ENCODE results near the gene OR4C11.

OR4C11 gene

DNA sequence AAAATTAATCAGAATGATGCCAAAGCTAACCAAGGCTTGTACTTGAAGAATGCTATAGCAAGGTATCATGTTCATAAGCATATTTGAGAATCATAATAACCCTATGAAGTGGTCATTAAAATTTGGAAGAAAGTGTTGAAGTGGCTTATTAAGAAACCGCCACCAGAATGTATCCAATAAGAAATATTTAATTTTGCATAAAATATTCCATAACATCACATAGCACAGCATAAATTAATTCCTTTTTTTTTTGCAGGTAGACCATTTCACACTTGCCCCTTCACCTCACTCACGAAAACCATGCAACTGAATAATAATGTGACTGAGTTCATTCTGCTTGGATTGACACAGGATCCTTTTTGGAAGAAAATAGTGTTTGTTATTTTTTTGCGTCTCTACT, 35.6 kb downstream of the OR4C11 start, which contains the start of gene OR4C16:
OR4C16 (plus strand) TSS at position 301 of the 400 bp plus-strand sequence; CDS start at position 301, 0 bp downstream.
- H3K4me3 ChIP-seq (ENCODE audit: low read length) = no peak within 1 kb of the TSS
- no peak for DNase-seq (ENCODE audit: low read depth)
- TF ChIP-seq, protein P1, sequence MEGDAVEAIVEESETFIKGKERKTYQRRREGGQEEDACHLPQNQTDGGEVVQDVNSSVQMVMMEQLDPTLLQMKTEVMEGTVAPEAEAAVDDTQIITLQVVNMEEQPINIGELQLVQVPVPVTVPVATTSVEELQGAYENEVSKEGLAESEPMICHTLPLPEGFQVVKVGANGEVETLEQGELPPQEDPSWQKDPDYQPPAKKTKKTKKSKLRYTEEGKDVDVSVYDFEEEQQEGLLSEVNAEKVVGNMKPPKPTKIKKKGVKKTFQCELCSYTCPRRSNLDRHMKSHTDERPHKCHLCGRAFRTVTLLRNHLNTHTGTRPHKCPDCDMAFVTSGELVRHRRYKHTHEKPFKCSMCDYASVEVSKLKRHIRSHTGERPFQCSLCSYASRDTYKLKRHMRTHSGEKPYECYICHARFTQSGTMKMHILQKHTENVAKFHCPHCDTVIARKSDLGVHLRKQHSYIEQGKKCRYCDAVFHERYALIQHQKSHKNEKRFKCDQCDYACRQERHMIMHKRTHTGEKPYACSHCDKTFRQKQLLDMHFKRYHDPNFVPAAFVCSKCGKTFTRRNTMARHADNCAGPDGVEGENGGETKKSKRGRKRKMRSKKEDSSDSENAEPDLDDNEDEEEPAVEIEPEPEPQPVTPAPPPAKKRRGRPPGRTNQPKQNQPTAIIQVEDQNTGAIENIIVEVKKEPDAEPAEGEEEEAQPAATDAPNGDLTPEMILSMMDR (IDR thresholded peaks at IDR 0.05; ENCODE audit: insufficient read depth, low read depth, low read length, missing control alignments) = no peak

DNA sequence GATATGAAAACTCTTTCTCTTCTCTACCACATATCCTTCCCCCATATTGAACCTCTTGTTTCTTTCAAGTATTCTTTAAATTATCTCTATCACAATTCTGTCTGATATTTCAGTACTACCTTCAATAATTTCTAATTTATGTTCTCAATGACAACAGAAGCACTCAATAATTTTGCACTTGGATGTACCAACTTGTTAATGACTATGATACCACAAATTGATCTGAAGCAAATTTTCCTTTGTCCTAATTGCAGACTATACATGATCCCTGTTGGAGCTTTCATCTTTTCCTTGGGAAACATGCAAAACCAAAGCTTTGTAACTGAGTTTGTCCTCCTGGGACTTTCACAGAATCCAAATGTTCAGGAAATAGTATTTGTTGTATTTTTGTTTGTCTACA, 53.3 kb downstream of the OR4C11 start, which contains the start of gene OR4C15:
OR4C15 (plus strand) TSS at position 301 of the 400 bp plus-strand sequence; CDS start at position 301, 0 bp downstream.
- DNase-seq (ENCODE audit: low read depth) = no peak
- no peak within 1 kb of the TSS for H3K4me3 ChIP-seq (ENCODE audit: low read length)
- TF ChIP-seq, protein P1 (IDR thresholded peaks at IDR 0.05; ENCODE audit: insufficient read depth, low read depth, low read length, missing control alignments) = no peak

All from epithelial cell of esophagus (primary cell).